Calu3 (cell line): ENCODE measurements around the gene TNRC18. TPM values are rescaled to one million over a fixed set of nuclear protein-coding genes. Genes with fewer than 3 reads are reported as not detected.

Experiments
- BruUV-seq: library from RNA; stranded (reverse); fragments of 400-500 nt; replicated peaks from 2 replicates; lab custom pipeline; 2021; lab: Mats Ljungman, UMichigan
- CTCF ChIA-PET: fragments of 300-600 bp; sonication (Branson Sonifier 250); formaldehyde crosslinking; loops from one replicate; lab custom pipeline; 2022; ENCODE audit warnings: antibody characterized with exemption; lab: Charles Lee
- DNase-seq: peaks from one replicate; pipeline ENCODE4 v3.0.0; 2022
- H3K27ac Mint-ChIP-seq: one replicate; pipeline ENCODE4 v1.8.0; 2022; ENCODE audit warnings: mixed read lengths; ENCODE audit not compliant: unreplicated experiment
- H3K27me3 Mint-ChIP-seq: one replicate; pipeline ENCODE4 v1.8.0; 2022; ENCODE audit warnings: mixed read lengths; ENCODE audit not compliant: unreplicated experiment
- H3K36me3 Mint-ChIP-seq: one replicate; pipeline ENCODE4 v1.8.0; 2022; ENCODE audit warnings: mild to moderate bottlenecking, moderate library complexity, mixed read lengths; ENCODE audit not compliant: insufficient read depth, unreplicated experiment
- H3K4me1 Mint-ChIP-seq: one replicate; pipeline ENCODE4 v1.8.0; 2022; ENCODE audit warnings: mild to moderate bottlenecking, low read depth, mixed read lengths; ENCODE audit not compliant: unreplicated experiment
- H3K4me3 Mint-ChIP-seq: one replicate; pipeline ENCODE4 v1.8.0; 2022; ENCODE audit warnings: mild to moderate bottlenecking, low read depth, moderate library complexity, mixed read lengths; ENCODE audit not compliant: unreplicated experiment
- H3K9me3 Mint-ChIP-seq: one replicate; pipeline ENCODE4 v1.8.0; 2022; ENCODE audit warnings: low read depth, mixed read lengths; ENCODE audit not compliant: unreplicated experiment
- intact Hi-C: fragments of 100-400 bp; cut with micrococcal nuclease; formaldehyde crosslinking; loops from one replicate; pipeline ENCODE4 v1.10.0; 2022; ENCODE audit not compliant: unreplicated experiment
- total RNA-seq: library from RNA; stranded (reverse); gene quantifications from 2 replicates; pipeline ENCODE4 v1.2.3, GENCODE V29; 2022
- TF ChIP-seq, protein P1 (sequence below): fragments of 200-600 bp; IDR thresholded peaks from one replicate; pipeline ENCODE4 v1.8.0; 2022; ENCODE audit warnings: antibody characterized with exemption; ENCODE audit not compliant: unreplicated experiment

The TNRC18 gene
- total RNA-seq, 1 experiment from 2014 or later: 213 TPM

DNA sequence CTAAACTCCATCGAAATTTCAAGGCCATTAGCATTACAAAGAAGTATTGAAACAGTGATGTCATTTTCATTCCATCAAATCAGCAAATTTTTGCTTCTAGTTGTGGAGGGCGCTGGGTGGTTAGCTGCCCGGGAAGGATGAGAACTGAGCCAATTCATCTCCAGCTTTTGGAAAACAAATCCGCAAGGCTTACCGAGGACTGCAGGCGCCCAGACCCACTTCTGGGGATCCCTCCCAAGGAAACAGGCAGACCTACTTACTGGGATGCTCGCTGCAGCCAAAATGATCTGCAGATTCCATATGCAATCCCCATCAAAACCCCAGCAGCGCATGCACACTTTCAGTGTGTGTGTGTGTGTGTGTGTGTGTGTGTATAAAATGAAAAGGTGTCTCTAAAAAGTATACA lies 19.2 kb downstream of the TNRC18 start:
- CTCF ChIA-PET: no interaction called here
- H3K9me3 Mint-ChIP-seq: no peaks in the 10 kb centered on the region
- BruUV-seq: no TSS peak
- intact Hi-C loops: no loop called here
- no peak overlapping the region for H3K27ac Mint-ChIP-seq
- no peak overlapping the region for H3K4me3 Mint-ChIP-seq
- no peak for DNase-seq
- peaks cover 60% of the 10 kb centered on the region for H3K36me3 Mint-ChIP-seq
- peaks cover 31% of the 10 kb centered on the region for H3K4me1 Mint-ChIP-seq
- TF ChIP-seq, protein P1, sequence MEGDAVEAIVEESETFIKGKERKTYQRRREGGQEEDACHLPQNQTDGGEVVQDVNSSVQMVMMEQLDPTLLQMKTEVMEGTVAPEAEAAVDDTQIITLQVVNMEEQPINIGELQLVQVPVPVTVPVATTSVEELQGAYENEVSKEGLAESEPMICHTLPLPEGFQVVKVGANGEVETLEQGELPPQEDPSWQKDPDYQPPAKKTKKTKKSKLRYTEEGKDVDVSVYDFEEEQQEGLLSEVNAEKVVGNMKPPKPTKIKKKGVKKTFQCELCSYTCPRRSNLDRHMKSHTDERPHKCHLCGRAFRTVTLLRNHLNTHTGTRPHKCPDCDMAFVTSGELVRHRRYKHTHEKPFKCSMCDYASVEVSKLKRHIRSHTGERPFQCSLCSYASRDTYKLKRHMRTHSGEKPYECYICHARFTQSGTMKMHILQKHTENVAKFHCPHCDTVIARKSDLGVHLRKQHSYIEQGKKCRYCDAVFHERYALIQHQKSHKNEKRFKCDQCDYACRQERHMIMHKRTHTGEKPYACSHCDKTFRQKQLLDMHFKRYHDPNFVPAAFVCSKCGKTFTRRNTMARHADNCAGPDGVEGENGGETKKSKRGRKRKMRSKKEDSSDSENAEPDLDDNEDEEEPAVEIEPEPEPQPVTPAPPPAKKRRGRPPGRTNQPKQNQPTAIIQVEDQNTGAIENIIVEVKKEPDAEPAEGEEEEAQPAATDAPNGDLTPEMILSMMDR: no peak
- H3K27me3 Mint-ChIP-seq: no peaks in the 10 kb centered on the region

DNA sequence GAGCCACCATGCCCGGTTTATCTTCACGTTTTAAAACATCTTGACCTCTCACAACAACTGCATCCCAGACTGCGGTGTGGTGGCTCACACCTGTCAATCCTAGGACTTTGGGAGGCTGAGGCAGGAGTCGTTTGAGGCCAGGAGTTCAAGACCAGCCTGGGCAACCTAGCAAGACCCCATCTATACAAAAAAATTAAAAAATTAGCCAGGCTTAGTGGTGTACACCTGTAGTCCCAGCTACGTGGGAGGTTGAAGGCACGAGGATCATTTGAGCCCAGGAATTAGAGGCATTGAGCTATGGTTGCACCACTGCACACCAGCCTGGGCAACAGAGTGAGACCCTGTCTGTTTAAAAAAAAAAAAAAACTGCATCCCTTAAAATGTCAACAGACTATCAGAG lies 20.2 kb downstream of the TNRC18 start:
- CTCF ChIA-PET: interaction anchor here (0.5 to 0.7 kb wide), 2 partner anchors 143 to 161 kb away, joined by 3 to 4 read pairs; no protein-coding TSS in a partner anchor
- H3K4me1 Mint-ChIP-seq: peaks cover 21% of the 10 kb centered on the region
- intact Hi-C loops: no loop called here
- H3K27ac Mint-ChIP-seq: no peak overlapping the region
- no peaks in the 10 kb centered on the region for H3K27me3 Mint-ChIP-seq
- no peak overlapping the region for H3K4me3 Mint-ChIP-seq
- H3K36me3 Mint-ChIP-seq: peaks cover 56% of the 10 kb centered on the region
- H3K9me3 Mint-ChIP-seq: no peaks in the 10 kb centered on the region
- no peak for DNase-seq
- no TSS peak for BruUV-seq
- TF ChIP-seq, protein P1: no peak

DNA sequence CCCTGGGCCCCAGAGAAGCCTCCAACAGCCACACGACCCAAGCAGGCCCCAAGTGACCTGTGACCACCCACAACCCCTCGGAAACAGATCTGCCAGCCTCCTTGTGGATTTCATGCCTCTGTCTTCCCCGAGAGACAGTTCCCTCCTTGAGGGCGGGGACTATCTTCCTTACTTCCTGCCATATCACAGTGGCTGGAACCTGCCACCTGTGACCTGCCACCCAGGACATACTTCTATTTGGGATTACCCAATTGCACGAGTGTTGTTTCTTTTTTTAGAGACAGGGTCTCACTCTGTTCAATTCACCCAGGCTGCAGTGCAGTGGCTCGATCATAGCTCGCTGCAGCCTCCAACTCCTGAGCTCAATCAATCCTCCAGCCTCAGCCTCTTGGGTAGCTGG lies 25.9 kb downstream of the TNRC18 start:
- CTCF ChIA-PET: interaction anchor here (1.2 to 2.2 kb wide), 5 partner anchors 26 to 158 kb away, joined by 3 to 46 read pairs (median 23); partner anchors contain the start of gene TNRC18
- TF ChIP-seq, protein P1: no peak

DNA sequence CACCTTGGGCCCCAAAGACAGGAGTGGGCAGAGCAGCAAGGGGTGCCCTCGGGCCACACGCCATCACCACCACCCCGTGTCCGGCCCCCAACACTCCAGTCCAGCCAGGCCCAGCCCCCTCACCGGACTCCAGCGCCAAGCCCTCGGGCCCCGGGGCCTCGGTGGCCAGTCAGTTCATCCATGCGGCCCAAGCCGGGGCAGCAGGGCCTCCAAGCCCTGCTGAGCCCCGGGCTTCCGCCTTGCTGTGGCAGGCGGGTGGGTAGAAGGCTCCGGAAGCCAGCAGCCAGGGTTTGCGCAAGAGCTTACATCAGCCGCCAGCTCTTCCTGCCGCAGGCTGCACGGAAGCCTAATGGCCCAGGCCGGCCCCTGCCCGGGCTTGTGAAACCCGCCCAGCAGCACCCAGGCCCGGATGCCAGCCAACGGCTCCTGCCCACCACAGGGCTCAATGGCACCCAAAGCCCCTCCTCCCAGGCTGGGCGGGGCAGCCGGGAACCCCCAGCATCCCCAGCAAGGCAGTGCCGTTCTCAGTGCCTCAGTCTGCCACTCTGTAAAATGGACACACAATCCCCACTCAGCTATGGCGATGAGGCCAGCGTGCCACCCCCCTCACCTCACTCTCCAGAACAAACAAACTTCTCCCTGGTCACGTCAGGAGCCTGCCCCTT lies 26.5 kb downstream of the TNRC18 start:
- H3K27ac Mint-ChIP-seq: peak overlapping the region; percentile 96
- peaks cover 78% of the 10 kb centered on the region for H3K36me3 Mint-ChIP-seq
- peak; percentile 99 for DNase-seq
- H3K4me1 Mint-ChIP-seq: peaks cover 39% of the 10 kb centered on the region
- H3K9me3 Mint-ChIP-seq: no peaks in the 10 kb centered on the region
- CTCF ChIA-PET: interaction anchor here (0.8 to 2.2 kb wide), 14 partner anchors 11 to 281 kb away, joined by 3 to 46 read pairs (median 6); partner anchors contain the start of gene TNRC18
- H3K4me3 Mint-ChIP-seq: peak overlapping the region; percentile 88
- intact Hi-C loops: no loop called here
- BruUV-seq: no TSS peak
- TF ChIP-seq, protein P1: no peak
- no peaks in the 10 kb centered on the region for H3K27me3 Mint-ChIP-seq

More for the DNA sequence above, 25.9 kb downstream of the TNRC18 start:
- DNase-seq: no peak
- Mint-ChIP-seq H3K27me3 (no peaks in the 10 kb centered on the region), H3K9me3 (no peaks in the 10 kb centered on the region), H3K27ac (peak overlapping the region; percentile 96), H3K4me1 (peaks cover 39% of the 10 kb centered on the region), H3K4me3 (peak overlapping the region; percentile 88), H3K36me3 (peaks cover 76% of the 10 kb centered on the region)
- no TSS peak for BruUV-seq
- intact Hi-C loops: no loop called here
